GM21515 (cell line): ENCODE measurements around the gene CAV2.

Experiments
- ATAC-seq: cut with Tn5 transposase; IDR thresholded peaks from one replicate; pipeline ENCODE4 v1.9.1; 2021; ENCODE audit not compliant: unreplicated experiment

Gene CAV2

GRCh38 chr7:116494472-116494871 is 5.1 kb upstream of the CAV2 start:
- no peak for ATAC-seq

GRCh38 chr7:116495736-116496135 is 3.8 kb upstream of the CAV2 start:
- no peak for ATAC-seq

GRCh38 chr7:116496653-116497052 is 2.9 kb upstream of the CAV2 start:
- ATAC-seq = no peak

- ATAC-seq = no peak
These were observed 1.8 kb upstream of the CAV2 start for GRCh38 chr7:116497708-116498107.

GRCh38 chr7:116500078-116500853 is 728 bp downstream of the CAV2 start:
- no peak for ATAC-seq

GRCh38 chr7:116501425-116502167 is 2.1 kb downstream of the CAV2 start:
- no peak for ATAC-seq

GRCh38 chr7:116502201-116503096 is 2.9 kb downstream of the CAV2 start:
- ATAC-seq = no peak

GRCh38 chr7:116503835-116504234 is 4.3 kb downstream of the CAV2 start:
- no peak for ATAC-seq

GRCh38 chr7:116505278-116505677 is 5.7 kb downstream of the CAV2 start:
- ATAC-seq = no peak

- no peak for ATAC-seq
These were observed 6.3 kb downstream of the CAV2 start for GRCh38 chr7:116505823-116506222.

- no peak for ATAC-seq
These were observed 10.5 kb downstream of the CAV2 start for GRCh38 chr7:116509982-116510579.

- ATAC-seq = no peak
These were observed 11.3 kb downstream of the CAV2 start for GRCh38 chr7:116510795-116511194.

GRCh38 chr7:116511552-116512519 is 12.3 kb downstream of the CAV2 start:
- ATAC-seq = peak; percentile 99

GRCh38 chr7:116512520-116513188 is 13.1 kb downstream of the CAV2 start:
- no peak for ATAC-seq

- ATAC-seq = no peak
These were observed 16.0 kb downstream of the CAV2 start for GRCh38 chr7:116515584-116515983.

- ATAC-seq = no peak
These were observed 16.8 kb downstream of the CAV2 start for GRCh38 chr7:116516324-116516723.

GRCh38 chr7:116517626-116518025 is 18.1 kb downstream of the CAV2 start:
- ATAC-seq = no peak

GRCh38 chr7:116518961-116519360 is 19.4 kb downstream of the CAV2 start:
- ATAC-seq = no peak

- no peak for ATAC-seq
These were observed 21.6 kb downstream of the CAV2 start for GRCh38 chr7:116521046-116521664.
